VCaP (cell line): Measurements from ENCODE around the gene SIGLEC6.

Source experiments
- H3K27ac ChIP-seq: fragments of 450-650 bp; 2 replicates; pipeline ENCODE4 v1.5.1; 2017
- CTCF ChIP-seq: fragments of 450-650 bp; conservative IDR thresholded peaks from 2 replicates; pipeline ENCODE4 v1.5.1; 2017; ENCODE audit warnings: mild to moderate bottlenecking, moderate library complexity

SIGLEC6 gene

GRCh38 chr19:51480590-51480989, 50.9 kb downstream of the SIGLEC6 start:
- H3K27ac ChIP-seq, result no peak overlapping the region
- no peak for TF ChIP-seq CTCF

GRCh38 chr19:51479531-51480331, 51.7 kb downstream of the SIGLEC6 start:
- H3K27ac ChIP-seq, result no peak overlapping the region
- no peak for TF ChIP-seq CTCF

GRCh38 chr19:51478381-51479234, 52.9 kb downstream of the SIGLEC6 start, which contains the start of gene CEACAM18:
Gene CEACAM18, plus strand, starts transcription at chr19:51478539.
- H3K27ac ChIP-seq, result no peak within 1 kb of the TSS
- no peak for TF ChIP-seq CTCF

- no peak for TF ChIP-seq CTCF
- H3K27ac ChIP-seq, result no peak overlapping the region
Measured at GRCh38 chr19:51477344-51477743, 54.1 kb downstream of the SIGLEC6 start.

GRCh38 chr19:51476164-51476563, 55.3 kb downstream of the SIGLEC6 start:
- no peak overlapping the region for H3K27ac ChIP-seq
- no peak for TF ChIP-seq CTCF

GRCh38 chr19:51473009-51473707, 58.3 kb downstream of the SIGLEC6 start:
- peak; percentile 97 for TF ChIP-seq CTCF
- H3K27ac ChIP-seq, result no peak overlapping the region

- no peak for TF ChIP-seq CTCF
- H3K27ac ChIP-seq, result no peak overlapping the region
Measured at GRCh38 chr19:51472607-51473006, 58.9 kb downstream of the SIGLEC6 start.
